ENCODE measurements around the gene KCNMA1.

The KCNMA1 gene

DNA sequence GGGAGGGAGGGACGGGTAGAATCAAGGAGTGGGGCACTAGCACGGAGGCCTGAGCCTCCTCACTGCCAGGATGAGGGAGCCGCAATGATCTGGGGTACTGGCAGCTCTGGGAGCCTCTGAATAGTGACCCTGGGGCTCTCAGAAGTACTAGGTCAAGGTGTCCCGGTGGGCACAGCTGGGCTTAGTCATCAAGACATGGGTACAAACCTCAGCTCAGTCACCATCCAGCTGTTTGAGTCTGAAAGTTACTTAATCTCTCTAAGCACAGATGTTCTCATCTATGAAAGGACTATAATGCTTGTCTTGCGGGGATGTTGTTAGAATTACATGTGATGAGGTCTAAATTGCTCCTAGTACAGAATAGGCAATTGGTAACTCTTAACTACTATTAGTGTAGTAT is 276.8 kb downstream of the KCNMA1 start:
- TF ChIP-seq EP300 (IDR thresholded peaks at IDR 0.05; ENCODE audit: borderline replicate concordance) (no peak), NFIC (IDR thresholded peaks at IDR 0.05) (no peak), TAF1 (IDR thresholded peaks at IDR 0.05; ENCODE audit: low read depth) (no peak), ZBTB7A (IDR thresholded peaks at IDR 0.05; ENCODE audit: low read depth) (no peak), FOXM1 (IDR thresholded peaks at IDR 0.05; ENCODE audit: borderline replicate concordance, low read depth) (no peak), CREB1 (IDR thresholded peaks at IDR 0.05; ENCODE audit: low read depth) (no peak), EGR1 (IDR thresholded peaks at IDR 0.05) (no peak)
- TF ChIP-seq, protein P1, sequence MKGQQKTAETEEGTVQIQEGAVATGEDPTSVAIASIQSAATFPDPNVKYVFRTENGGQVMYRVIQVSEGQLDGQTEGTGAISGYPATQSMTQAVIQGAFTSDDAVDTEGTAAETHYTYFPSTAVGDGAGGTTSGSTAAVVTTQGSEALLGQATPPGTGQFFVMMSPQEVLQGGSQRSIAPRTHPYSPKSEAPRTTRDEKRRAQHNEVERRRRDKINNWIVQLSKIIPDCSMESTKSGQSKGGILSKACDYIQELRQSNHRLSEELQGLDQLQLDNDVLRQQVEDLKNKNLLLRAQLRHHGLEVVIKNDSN (IDR thresholded peaks at IDR 0.05): no peak

DNA sequence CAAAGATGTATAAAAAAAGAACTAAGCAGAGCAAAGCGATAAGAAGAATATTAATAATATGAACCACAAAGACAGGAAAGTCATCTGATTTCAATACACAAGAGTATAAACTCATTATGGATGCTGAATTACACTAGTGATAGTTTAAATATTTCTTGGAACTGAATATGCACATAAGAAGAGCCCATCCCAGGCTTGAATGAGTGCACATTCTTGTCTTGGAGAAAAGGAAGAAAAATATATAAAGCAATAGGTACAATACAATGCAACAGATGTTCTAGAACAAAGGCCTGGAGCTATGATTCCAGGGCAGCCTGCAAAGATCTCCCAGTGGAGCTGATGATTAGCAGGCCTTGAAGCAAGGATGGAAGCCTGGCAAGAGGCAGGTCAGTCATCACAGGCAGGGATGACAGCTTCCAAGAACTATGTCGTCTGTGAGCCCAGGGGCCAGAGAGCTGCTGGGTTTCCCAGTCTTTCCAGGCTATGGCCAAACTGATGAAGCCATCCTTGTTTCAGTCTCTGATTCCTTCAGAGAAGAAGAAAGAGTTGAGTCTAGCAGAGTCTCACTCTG is 277.6 kb downstream of the KCNMA1 start:
- TF ChIP-seq NFIC (IDR thresholded peaks at IDR 0.05) (no peak), FOXM1 (IDR thresholded peaks at IDR 0.05; ENCODE audit: borderline replicate concordance, low read depth) (no peak), TAF1 (IDR thresholded peaks at IDR 0.05; ENCODE audit: low read depth) (no peak), YY1 (IDR thresholded peaks at IDR 0.05; ENCODE audit: low read depth) (no peak), EP300 (IDR thresholded peaks at IDR 0.05; ENCODE audit: borderline replicate concordance) (no peak), TCF12 (IDR thresholded peaks at IDR 0.05; ENCODE audit: low read depth) (no peak), EGR1 (IDR thresholded peaks at IDR 0.05) (no peak), CREB1 (IDR thresholded peaks at IDR 0.05; ENCODE audit: low read depth) (no peak), RAD21 (IDR thresholded peaks at IDR 0.05; ENCODE audit: low read depth) (no peak), ZBTB7A (IDR thresholded peaks at IDR 0.05; ENCODE audit: low read depth) (no peak)
- TF ChIP-seq, protein P1 (IDR thresholded peaks at IDR 0.05): no peak
- TF ChIP-seq, protein P2, sequence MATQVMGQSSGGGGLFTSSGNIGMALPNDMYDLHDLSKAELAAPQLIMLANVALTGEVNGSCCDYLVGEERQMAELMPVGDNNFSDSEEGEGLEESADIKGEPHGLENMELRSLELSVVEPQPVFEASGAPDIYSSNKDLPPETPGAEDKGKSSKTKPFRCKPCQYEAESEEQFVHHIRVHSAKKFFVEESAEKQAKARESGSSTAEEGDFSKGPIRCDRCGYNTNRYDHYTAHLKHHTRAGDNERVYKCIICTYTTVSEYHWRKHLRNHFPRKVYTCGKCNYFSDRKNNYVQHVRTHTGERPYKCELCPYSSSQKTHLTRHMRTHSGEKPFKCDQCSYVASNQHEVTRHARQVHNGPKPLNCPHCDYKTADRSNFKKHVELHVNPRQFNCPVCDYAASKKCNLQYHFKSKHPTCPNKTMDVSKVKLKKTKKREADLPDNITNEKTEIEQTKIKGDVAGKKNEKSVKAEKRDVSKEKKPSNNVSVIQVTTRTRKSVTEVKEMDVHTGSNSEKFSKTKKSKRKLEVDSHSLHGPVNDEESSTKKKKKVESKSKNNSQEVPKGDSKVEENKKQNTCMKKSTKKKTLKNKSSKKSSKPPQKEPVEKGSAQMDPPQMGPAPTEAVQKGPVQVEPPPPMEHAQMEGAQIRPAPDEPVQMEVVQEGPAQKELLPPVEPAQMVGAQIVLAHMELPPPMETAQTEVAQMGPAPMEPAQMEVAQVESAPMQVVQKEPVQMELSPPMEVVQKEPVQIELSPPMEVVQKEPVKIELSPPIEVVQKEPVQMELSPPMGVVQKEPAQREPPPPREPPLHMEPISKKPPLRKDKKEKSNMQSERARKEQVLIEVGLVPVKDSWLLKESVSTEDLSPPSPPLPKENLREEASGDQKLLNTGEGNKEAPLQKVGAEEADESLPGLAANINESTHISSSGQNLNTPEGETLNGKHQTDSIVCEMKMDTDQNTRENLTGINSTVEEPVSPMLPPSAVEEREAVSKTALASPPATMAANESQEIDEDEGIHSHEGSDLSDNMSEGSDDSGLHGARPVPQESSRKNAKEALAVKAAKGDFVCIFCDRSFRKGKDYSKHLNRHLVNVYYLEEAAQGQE (IDR thresholded peaks at IDR 0.05; ENCODE audit: low read depth): no peak

DNA sequence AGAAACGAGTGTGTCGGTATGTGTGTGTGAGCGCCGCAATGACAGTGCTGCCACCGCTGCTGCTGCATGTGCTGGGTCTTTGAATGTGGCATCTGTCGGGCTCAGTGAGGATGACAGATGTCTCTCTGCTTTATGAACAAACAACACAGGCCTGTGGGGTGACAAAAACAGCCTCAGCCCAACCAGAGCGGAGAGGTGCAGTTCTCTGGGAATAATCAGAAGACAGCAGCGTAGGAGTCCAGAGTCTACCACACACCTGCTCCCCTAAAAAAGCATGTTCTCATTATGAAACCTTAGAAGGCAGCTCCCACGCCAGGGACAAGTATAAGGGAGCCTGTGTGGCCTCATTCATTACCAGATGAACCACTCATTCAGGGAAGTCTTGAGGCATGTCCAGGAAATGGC is 278.3 kb downstream of the KCNMA1 start:
- no peak for TF ChIP-seq RAD21 (IDR thresholded peaks at IDR 0.05; ENCODE audit: low read depth)
- TF ChIP-seq, protein P2 (IDR thresholded peaks at IDR 0.05; ENCODE audit: low read depth): no peak
- no peak for TF ChIP-seq TAF1 (IDR thresholded peaks at IDR 0.05; ENCODE audit: low read depth)
- TF ChIP-seq, protein P1 (IDR thresholded peaks at IDR 0.05): no peak
- no peak for TF ChIP-seq CREB1 (IDR thresholded peaks at IDR 0.05; ENCODE audit: low read depth)
- TF ChIP-seq FOXM1 (IDR thresholded peaks at IDR 0.05; ENCODE audit: borderline replicate concordance, low read depth): no peak
- TF ChIP-seq EP300 (IDR thresholded peaks at IDR 0.05; ENCODE audit: borderline replicate concordance): no peak
- no peak for TF ChIP-seq TCF12 (IDR thresholded peaks at IDR 0.05; ENCODE audit: low read depth)
- TF ChIP-seq NFIC (IDR thresholded peaks at IDR 0.05): no peak
- TF ChIP-seq, protein P3, sequence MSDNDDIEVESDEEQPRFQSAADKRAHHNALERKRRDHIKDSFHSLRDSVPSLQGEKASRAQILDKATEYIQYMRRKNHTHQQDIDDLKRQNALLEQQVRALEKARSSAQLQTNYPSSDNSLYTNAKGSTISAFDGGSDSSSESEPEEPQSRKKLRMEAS (IDR thresholded peaks at IDR 0.05): no peak
- no peak for TF ChIP-seq EGR1 (IDR thresholded peaks at IDR 0.05)
- TF ChIP-seq ZBTB7A (IDR thresholded peaks at IDR 0.05; ENCODE audit: low read depth): no peak
- TF ChIP-seq TEAD4 (IDR thresholded peaks at IDR 0.05): no peak
- TF ChIP-seq YY1 (IDR thresholded peaks at IDR 0.05; ENCODE audit: low read depth): no peak
- no peak for TF ChIP-seq CEBPB (IDR thresholded peaks at IDR 0.05)

DNA sequence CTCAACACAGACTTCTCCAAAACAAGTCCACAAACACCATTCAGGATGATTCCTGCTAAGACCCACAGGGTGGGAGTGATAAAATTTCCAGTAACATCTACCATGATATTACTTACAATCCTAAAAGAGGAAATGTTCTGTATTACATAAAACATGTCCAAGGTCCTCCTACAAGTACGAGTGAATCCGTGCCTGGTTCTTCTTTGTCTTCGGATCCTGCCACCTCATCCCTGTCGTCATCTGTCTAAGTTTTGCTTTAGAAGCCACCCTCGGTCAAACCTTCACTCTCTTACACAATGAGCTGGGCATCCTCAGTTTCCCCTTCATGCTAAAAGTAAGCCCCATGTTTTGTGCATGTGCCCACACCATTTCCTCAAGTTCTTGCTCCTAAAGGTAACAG is 279.0 kb downstream of the KCNMA1 start:
- TF ChIP-seq RAD21 (IDR thresholded peaks at IDR 0.05; ENCODE audit: low read depth) (no peak), ZBTB7A (IDR thresholded peaks at IDR 0.05; ENCODE audit: low read depth) (no peak), NFIC (IDR thresholded peaks at IDR 0.05) (no peak), YY1 (IDR thresholded peaks at IDR 0.05; ENCODE audit: low read depth) (no peak), FOXM1 (IDR thresholded peaks at IDR 0.05; ENCODE audit: borderline replicate concordance, low read depth) (no peak), TCF12 (IDR thresholded peaks at IDR 0.05; ENCODE audit: low read depth) (no peak), TAF1 (IDR thresholded peaks at IDR 0.05; ENCODE audit: low read depth) (no peak), EP300 (IDR thresholded peaks at IDR 0.05; ENCODE audit: borderline replicate concordance) (no peak)
- TF ChIP-seq, protein P2 (IDR thresholded peaks at IDR 0.05; ENCODE audit: low read depth): no peak

Measured in Ishikawa (cell line).